A204.1 (cell line): ENCODE results near the gene UFSP1.
"Not testable (repeated sequence)": the region's sequence is repeated elsewhere in the genome, so short reads cannot be mapped to it uniquely, and the experiment has no call there.

Source experiments
- FAIRE-seq: peaks from 2 replicates; lab custom pipeline; 2012; peaks lifted over from hg19 to GRCh38; lab: Jason Lieb, UNC

UFSP1 gene

GRCh38 chr7:100854899-100855298, 34.6 kb downstream of the UFSP1 start:
- not testable (repeated sequence) for FAIRE-seq

GRCh38 chr7:100854146-100854895, 35.2 kb downstream of the UFSP1 start:
- FAIRE-seq, result no peak

- FAIRE-seq, result peak; percentile 57
Observed at GRCh38 chr7:100852048-100852872, 37.3 kb downstream of the UFSP1 start, which contains the start of gene SLC12A9. Gene SLC12A9, plus strand, starts transcription at chr7:100852713. Its CDS starts 1,485 bp downstream, at chr7:100854198.

- FAIRE-seq, result no peak
Observed at GRCh38 chr7:100847360-100847759, 42.2 kb downstream of the UFSP1 start.

- FAIRE-seq, result no peak
Observed at GRCh38 chr7:100840470-100841100, 48.9 kb downstream of the UFSP1 start.

GRCh38 chr7:100839361-100839760, 50.2 kb downstream of the UFSP1 start:
- no peak for FAIRE-seq
